Stimulated activated CD8-positive, alpha-beta memory T cell treated with anti-CD3 and anti-CD28 coated beads, Interleukin-2, amount 100 ng/mL, for 48 hours (primary cell): ENCODE measurements around the gene REXO4.
A peak's percentile ranks its signal among the peaks of the same experiment; 100 is the strongest.
"Not testable (repeated sequence)": the region's sequence is repeated elsewhere in the genome, so short reads cannot be mapped to it uniquely, and the experiment has no call there.

Experiments used
- DNase-seq, 2 donors: peaks; one replicate each; pipeline ENCODE4 v3.0.0-alpha.2; 2020; ENCODE audit warnings: low read depth in 2 of 2

Gene REXO4

DNA sequence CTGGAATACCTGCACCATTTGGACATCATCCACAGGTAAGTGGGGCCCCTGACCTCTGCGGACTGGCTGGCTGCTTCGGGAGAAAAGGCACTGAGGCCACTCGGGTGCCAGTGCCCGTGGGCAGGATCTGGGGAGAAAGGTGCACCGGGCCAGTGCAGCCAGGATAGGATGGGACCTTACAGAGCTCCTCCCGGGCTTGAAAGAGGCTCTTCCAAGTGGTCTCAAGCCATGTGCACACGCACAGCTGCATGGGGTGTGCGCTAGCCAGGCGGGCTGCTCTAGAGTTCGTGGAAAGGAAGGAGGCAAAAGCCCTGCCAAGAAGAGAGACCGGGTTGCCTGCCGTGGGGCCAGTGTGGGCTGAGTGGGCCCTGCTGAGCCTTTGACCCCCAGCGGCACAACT lies 28.2 kb downstream of the REXO4 start:
- no peak for DNase-seq

DNA sequence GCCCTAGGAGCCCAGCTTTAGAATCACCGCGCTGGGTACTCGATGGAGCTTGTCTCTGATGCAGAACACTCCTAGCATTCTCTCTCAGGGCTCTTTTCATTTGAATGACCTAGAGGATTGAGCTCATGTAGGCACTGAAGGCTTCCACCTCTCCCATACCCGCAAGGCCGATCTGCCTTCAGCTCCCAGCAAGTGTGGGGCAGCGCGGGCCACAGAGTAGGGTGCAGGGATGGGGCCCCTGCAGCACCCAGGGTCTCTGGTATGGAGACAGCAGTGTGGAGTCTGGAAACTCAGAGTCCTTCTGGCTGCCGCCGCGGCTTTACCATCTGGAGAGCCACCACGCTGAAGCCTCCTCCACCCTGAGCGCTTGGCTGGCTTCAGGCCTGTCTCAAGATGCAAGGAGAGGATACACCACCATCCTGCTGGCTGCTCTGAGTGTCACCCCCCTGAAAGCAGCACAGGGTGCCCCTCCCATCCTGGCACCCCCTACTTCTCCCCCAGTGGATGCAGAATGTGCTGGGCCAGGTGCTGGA lies 28.7 kb downstream of the REXO4 start:
- DNase-seq = no peak

DNA sequence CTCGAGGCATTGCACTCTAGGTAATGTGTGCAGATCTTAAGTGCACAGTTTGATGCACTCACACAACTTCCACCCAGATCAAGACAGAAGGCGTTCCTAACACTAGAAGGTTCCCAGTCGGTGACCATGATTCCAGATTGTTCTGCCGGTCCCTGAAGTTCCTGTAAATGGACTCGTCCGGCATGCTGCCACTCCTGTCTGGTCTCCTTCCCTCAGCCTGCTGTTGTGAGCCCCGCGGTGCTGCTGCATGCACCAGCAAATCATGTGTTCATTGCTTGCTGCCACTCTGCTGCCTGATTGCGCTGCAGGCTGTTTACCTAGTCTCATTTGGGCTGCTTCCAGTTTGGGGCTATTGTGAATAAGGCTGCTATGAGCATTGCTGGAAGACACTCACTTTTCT lies 30.1 kb downstream of the REXO4 start:
- DNase-seq = no peak

DNA sequence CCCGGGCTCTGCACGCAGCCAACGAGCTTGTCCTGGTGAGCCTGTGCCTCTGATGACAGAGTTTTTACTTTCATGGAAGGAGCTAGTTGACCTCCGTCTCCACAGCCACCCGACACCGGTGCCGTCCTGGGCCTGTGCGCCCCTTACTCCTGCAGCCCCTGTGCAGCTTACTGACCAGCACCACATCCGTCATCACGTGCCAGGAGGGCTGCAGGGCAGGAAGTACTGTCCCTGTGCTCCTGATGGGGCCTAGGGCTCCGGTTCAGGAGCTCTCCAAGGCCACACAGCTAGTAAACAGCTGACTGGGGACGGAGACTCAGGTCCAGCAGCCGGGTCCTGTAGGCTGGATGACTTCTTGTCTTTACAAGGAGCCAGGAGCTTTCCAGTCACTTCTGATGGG lies 31.5 kb downstream of the REXO4 start:
- DNase-seq = no peak

DNA sequence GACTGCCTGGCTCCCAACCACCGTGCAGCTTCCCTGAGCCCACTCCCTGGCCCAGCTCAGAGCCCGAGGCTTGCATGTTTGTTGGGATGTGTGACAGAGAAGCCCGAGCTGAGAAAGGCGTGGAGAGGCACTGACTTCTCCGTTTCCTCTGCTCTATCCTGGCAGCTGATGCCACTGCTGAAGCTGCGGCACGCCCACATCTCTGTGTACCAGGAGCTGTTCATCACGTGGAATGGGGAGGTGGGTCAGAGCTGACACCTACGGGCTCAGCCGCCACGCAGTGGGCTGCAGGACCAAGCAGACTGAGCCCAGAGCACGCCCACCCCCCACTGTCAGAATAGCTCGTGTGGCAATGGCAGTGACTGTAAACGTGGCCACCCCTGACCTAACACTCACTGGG lies 32.4 kb downstream of the REXO4 start:
- no peak for DNase-seq

DNA sequence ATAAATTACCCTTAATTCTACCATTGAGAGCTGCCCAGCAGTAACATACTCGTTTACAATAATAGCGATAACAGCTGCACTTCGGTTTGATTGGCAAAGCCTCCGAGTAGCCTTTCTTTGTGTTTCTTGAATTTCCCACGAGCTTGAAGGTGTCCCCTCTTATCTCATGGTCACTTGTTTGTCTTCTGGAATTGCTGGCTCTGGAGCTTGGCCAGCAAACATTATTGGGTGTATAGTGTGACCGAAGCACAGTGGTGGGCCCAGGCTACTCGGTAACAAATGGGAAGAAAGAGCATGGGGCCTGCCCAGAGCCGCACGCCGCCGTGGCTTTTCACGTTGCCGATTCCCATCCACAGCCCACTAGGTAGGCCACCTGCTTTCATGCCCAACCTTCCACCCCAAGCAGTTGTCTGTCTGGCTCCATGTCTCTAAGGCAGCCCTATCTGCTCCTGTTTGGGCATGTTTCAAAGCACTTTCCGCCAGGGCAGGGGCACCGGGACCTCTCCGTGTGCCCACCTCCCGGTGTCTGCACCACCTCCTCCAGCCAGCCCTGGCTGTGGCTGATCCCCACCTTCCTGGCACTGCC lies 33.0 kb downstream of the REXO4 start:
- DNase-seq = no peak

DNA sequence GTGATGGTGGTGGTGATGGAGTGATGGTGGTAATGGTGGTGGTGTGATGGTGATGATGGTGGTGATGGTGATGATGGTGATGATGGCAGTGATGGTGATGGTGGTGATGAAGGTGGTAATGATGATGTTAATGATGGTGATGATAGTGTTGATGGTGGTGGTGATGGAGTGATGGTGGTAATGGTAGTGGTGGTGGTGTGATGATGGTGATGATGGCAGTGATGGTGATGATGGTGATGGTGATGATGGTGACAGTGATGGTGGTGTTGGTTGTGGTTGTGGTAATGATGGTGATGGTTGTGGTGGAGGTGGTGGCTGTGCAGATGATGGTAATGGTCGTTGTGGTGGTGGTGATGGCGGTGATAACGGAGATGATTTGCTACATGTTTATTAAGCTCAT lies 34.4 kb downstream of the REXO4 start:
- DNase-seq = no peak

DNA sequence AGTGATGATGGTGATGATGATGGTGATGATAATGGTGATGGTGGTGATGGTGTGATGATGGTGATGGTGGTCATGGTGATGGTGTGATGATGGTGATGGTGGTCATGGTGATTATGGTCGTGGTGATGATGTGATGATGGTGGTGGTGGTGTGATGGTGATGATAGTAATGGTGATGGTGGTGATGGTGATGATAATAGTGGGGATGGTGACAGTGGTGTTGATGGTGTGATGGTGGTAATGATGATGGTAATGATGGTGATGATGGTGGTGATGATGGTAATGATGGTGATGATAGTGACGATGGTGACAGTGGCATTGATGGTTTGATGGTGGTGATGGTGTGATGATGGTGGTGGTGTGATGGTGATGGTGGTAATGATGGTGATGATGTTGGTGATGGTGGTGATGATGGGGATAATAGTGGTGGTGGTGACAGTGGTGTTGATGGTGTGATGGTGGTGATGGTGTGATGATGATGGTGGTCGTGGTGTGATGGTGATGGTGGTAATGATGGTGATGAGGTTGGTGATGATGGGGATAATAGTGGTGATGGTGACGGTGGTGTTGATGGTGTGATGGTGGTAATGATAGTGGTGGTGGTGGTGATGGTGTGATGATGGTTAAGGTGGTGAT lies 35.2 kb downstream of the REXO4 start:
- DNase-seq = no peak

DNA sequence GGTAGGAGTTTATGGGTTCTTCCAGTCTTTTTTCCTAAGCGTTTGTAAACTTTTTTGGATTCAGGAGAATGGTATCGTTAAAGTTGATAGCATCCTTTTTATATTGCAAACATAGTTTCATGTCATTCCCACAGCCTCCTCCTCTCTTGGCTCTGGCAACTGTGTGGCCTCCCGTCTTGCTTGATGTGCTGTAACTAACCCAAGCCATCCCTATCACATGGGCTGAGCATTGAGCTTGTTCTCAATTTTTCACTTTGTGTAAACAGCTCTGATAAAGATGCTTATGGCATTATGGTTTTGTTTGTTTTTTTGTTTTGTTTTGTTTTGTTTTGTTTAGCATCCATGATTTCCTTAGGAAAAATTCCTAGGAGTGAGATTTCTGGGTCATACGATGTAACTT lies 37.1 kb downstream of the REXO4 start:
- no peak for DNase-seq

DNA sequence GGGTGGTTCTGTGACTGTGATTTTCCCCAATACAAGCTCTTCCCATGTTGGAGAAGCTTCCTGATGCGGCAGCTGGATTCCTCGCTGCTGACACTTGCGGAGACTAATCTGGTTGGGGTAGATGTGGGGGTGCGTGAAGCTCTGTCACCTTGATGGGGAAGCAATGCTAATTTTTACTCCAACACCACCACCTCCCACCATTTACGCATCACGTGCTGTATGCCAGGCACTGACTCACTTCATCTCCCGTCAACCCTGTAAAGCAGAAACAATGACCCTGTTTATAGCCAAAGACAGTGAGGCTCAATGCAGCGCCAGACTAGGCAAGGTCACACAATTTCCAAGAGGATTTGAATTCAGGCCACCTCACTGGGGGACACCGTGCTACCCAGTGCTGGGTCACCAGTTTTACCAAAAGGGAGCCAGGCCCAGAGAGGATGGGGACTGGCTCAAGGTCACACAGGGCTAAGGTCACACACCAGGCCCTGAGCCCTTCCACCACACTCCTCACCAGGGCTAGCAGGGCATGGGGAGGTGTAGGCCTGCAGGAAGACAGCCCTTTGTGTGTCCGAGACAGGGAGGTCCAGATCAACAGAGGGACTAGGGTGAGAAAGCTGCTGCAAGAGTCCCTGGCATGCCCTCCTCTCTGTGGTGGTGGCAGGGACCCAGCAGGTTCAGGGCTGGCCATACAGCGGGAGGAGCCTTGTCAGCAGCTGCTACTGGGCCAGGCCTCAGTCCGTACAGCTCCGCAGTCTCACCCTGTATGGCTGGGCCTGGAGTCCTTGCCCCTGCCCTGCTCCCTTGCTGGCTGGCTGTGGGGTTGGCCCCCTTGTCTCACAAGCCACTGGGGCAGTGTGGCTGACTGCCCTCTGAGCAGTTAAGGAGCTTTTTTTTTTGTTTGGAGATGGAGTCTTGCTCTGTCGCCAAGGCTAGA lies 38.4 kb downstream of the REXO4 start:
- DNase-seq = no peak

DNA sequence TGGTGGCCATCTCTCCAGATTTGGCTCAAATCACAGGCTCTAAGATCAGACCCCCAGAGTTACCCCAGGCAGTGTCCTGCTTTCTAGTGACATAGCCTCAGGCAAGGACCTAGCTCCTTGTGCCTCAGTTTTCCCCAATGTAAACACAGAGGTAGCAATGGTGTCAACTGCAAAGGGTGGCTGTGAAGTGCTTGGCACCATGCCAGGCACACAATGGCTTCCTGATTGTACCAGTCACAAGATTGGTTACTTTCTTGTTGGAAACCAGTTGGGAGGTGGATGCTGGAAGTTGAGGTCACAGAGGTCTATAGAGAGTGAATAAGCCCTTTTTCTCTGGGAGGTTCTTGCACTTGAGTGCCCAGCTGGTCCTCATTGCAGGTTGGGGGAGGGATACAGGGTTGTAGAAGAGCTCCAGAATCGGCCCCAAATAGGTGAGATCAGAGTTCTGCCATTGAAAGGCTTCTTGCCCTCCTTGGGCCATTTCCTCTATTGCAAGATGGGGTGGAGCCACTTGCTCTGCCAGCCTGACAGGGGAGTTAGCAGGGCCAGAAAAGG lies 39.3 kb downstream of the REXO4 start:
- no peak for DNase-seq

DNA sequence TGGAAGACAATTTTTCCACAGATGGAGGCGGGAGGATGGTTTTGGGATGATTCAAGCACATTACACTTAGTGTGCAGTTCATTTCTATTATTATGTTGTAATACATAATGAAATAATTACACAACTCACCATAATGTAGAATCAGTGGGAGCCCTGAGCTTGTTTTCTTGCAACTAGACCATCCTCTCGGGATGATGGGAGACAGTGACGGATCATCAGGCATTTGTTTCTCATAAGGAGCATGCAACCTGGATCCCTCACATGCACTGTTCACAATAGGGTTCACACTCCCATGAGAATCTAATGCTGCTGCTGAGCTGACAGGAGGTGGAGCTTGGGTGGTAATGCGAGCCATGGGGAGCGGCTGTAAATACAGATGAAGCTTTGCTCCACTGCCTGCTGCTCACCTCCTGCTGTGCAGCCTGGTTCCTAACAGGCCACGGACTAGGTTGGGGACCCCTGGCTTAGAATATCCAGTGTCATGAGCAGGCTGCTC lies 40.0 kb downstream of the REXO4 start:
- no peak for DNase-seq

DNA sequence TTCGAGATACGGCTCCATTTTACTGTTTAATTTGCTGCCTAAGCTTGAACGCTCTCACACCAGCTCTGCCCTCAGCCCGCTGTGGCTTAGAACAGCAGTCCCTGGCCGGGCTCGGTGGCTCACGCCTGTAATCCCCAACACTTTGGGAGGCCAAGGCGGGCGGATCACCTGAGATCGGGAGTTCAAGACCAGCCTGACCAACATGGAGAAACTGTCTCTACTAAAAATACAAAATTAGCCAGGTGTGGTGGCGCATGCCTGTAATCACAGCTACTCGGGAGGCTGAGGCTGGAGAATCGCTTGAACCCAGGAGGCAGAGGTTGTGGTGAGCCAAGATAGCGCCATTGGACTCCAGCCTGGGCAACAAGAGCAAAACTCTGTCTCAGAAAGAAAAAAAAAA lies 40.5 kb downstream of the REXO4 start:
- not testable (repeated sequence) for DNase-seq

DNA sequence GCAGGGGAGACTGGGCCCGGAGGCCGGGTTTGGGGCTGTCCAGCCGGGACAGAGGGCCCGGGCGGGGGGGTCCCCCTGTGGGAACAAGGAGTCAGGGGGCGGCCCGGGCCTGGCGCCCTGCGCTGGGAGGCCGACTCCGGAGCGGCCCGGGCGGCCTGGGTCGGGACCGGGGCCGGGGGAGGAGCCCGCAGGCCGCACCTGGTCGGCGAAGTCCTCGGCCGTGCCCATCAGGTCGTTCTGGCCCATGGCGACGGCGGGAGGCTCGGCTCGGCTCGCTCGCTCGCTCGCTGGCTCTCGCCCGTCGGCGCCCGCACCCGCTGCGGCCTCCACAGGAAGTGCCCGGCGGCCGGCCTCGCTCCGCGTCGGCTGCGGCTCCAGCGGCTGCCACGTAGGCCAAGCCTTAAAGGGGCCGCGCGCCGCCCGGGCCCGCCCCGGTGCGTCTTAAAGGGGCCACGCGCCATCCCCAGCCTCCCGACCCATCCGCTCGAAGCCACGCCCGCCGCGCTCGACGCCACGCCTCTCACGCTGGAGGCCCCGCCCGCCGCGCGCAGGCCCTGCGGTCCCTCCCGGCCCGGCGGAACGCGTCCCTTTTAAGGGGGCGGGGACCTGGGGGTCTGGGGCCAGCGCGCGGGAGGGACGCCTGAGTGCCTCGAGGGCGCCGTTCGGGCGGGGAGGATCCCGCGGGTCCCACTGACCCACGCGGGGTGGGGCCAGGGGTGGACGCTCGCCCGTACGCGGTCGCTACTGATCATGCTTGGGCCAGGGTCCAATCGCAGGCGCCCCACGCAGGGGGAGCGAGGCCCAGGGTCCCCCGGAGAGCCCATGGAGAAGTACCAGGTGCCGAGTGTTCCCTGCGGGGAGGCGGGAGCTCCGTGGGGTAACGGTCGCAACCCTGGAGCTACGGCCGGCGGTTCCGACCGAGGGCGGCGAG lies 41.8 kb downstream of the REXO4 start, which contains the start of the genes STKLD1 and SURF4:
Gene STKLD1 (plus strand): TSS at position 643 of the 931 bp plus-strand sequence. CDS start 108 bp downstream, at position 751.
Gene SURF4 (minus strand): TSS at position 337 of the 931 bp plus-strand sequence. CDS start 91 bp downstream, at position 246.
- DNase-seq = peak; percentile 95 to 96

DNA sequence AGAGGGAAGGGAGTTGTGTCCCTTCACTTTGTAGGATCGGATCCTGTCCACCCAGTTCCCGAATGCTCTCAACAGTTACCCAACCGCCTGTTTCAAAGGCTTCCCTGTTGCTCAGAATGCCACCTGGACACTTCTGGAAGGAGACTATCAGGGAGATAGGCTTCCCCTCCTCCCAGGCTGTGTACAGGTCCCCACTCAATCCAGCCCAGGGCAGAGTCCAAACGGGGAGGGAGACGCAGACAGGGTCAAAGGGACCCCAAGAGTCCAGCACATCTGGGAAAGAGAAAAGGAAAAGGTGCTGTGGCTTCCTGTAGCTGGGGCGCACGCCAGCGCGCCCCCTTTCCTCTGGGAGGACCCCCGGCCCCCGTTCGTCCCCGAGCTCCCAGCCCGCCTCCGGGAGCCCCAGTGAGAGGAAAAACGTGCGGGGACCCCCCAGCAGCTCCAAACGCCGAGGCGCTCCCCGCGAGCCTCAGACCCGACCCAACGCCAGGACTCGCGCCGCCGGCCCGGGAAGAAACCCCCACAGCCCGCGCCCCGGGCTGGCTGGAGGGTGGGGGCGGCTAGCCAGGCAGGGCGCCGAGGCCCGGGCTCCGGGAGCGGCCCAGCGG lies 42.6 kb downstream of the REXO4 start:
- DNase-seq = no peak

DNA sequence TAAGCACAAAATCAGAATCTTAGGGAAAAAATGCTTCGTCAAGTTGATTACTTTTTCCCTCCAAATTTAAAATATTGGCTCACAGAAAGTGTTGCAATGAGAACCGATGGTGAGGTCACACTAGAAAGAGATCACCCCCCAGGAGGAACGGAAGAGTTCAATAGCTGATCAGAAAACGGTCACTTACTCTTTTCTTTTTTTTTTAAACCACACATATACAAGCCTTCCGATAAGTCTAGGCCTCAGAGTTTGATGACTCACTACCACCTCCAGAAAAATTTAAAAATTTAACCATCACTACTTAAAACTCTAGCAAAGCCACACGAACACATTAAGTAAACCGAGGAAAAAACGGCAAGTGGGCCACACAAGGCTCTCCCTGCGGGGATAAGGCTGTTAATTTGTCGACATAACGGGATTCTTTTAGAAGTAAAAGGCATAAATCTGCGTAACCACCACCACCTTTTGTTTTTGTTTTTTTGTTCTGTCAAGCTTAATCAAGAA lies 43.1 kb downstream of the REXO4 start:
- DNase-seq = no peak

DNA sequence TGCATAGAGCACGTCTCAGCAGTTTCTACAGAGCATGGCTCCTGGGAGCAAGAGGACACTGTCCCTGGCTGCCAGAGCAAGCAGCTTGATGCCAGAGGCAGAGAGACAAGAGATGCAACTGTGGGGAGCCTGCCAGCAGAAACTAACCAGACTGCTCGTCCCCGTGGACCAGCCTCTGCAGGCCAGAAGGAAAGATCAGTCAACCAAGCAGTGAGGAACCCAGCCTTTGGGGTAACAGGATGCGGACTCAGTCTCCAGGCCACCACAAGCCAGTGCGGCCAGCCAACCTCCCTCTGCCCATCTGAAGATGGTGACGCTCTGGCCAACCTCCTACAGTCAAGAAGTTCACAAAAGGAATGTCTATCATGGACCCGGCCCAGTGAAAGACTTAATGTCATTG lies 45.7 kb downstream of the REXO4 start:
- no peak for DNase-seq

DNA sequence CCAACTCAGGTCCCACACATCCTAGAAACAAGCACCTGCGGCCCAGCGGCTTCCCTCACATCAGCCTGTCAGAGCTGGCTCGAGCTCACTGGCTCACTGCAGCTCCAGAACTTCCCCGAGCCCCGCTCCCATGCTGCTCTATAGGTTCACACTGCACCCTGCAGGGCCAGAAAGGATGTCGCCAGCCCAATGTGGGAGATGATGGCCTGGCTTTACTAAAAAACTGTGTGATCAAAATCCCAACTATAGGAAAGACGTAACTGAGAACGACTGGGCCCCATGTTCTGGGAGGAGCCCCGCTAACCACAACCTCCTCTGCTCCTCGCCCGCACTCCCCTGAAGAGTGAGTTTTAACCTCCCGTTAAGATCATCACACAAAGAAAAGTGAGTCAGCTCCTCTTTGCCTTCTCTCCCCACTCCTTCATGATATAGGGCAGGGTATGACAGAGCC lies 46.5 kb downstream of the REXO4 start:
- DNase-seq = peak in 1 of 2 donors; percentile 71

DNA sequence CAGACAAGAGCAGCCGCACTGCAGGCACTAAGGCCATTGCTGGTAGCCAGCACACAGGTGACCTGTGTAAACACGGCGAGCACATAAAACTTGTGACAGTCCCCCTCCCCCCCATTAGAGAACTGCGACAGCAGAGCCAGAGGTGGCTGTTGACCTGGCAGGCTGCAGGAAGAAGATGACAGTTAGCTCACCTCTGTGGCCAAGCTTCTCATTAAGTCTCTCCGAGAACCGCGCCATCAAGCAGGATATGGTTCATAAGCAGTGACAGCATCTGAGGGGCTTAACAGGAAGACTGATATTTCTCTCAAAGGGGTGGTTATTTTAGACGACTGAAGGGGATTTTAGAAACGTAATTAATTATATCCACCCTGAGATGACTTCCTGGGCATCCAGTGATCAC lies 47.1 kb downstream of the REXO4 start:
- no peak for DNase-seq

DNA sequence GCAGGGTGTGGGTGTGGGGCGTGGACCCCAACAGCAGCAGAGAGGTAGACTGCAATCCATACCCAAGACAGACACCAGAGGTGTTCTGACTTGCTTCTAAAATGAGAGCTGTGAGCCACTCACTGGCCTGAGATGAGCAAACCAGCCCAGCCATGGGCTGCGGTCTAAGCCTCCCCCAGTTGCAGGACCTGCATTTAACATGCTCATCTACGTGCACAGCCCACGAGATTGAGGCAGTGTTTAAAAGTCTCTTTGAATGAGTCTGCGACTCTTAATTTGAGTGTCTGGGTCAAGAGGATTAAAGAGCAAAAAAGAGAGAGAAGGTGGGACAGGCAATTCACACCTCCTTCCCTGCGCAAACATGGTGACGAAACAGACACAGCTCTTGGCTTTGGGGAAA lies 47.9 kb downstream of the REXO4 start:
- no peak for DNase-seq
